Measurements from ENCODE around the gene PSAPL1. TPM values are rescaled to one million over a fixed set of nuclear protein-coding genes. Genes with fewer than 3 reads are reported as not detected.

Gene PSAPL1
- total and polyA plus RNA-seq, 2 of the 8 experiments (the other 6 are each of a cell fraction or from before 2014, with no cell fraction given): 0.03 TPM; not detected in 1

DNA sequence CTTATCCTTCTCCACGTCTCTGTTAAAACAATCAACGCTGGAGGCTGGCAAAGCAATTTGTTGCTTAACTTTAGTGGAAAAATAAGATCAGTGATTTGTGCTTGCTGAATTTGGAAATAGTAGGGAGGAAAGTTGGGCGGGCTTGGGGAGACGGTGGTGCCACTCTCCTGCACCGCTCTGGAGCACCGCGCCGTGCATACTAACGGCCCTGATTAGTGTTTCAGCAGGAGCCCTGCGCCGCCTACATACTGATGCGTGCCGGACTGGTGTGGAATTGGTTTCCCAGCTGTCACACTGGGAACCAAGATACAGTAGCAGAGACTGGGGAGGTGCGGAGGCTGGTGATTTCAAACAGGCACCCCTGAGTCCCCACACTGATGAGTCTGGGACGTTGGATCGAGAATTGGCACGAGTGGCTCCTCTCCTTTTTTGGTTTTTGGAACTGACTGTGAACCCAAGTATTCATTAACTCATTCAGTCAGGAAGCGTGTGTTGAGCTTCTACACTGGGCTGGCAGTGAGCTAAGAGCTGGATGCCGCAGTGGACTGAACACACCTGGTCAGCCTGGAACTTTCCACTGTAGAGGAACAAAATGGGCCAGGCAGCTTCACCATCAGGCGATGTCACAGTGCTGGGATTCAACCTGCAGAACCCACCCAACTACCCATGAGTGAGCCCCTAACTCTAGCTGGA is 29.0 kb upstream of the PSAPL1 start:
- 89% methylated on average over 20 of the region's 20 CpGs; no CpG with 5 or more reads in 1 of the 2 experiments for WGBS, 2 experiments (ENCODE audit: extremely low coverage in 1 of 2, insufficient coverage in 1 of 2, insufficient read length in 1 of 2, insufficient replicate concordance in 2 of 2, low coverage in 1 of 2, low lambda C conversion rate in 2 of 2, missing lambda C conversion rate in 1 of 2)
- no peak for FAIRE-seq

More for the DNA sequence above, 29.0 kb upstream of the PSAPL1 start:
- Histone ChIP-seq H2BK5ac (ENCODE audit: low read depth, low read length) (peak overlapping the region; percentile 16; the same call in 1 of the 2 replicates), H3K14ac (ENCODE audit: insufficient read length) (no peak overlapping the region), H3K4me1 (replicated peaks in 1 of 4; ENCODE audit: control insufficient read depth in 3 of 4, insufficient read depth in 4 of 4, low read length in 3 of 4) (peaks cover 0 to 14% (median 10%) of the 10 kb centered on the region in 4 experiments; a peak in 6 of 7 replicates), H3K23ac (ENCODE audit: insufficient read length) (no peak overlapping the region), H3K56ac (replicated peaks; ENCODE audit: insufficient read length, low read depth, low read length) (no peak overlapping the region), H4K20me1 (replicated peaks in 1 of 2; ENCODE audit: control insufficient read depth in 1 of 2, insufficient read depth in 2 of 2, low read length in 2 of 2) (no peaks in the 10 kb centered on the region), H3K79me2 (ENCODE audit: control insufficient read depth in 1 of 2, insufficient read depth in 2 of 2, low read length in 2 of 2) (no peaks in the 10 kb centered on the region), H2BK120ac (replicated peaks; ENCODE audit: low read depth, low read length) (no peak overlapping the region), H2AK5ac (ENCODE audit: low read depth, low read length) (no peak overlapping the region), H4K91ac (replicated peaks; ENCODE audit: insufficient read length, low read length) (no peak overlapping the region), H3K4me2 (ENCODE audit: insufficient read depth in 1 of 2, low read depth in 2 of 2, low read length in 2 of 2) (no peak overlapping the region; a peak in 1 of 4 replicates), H3K36me3 (ENCODE audit: control insufficient read depth in 2 of 4, insufficient read depth in 4 of 4, low read length in 3 of 4) (no peaks in the 10 kb centered on the region), H2BK15ac (ENCODE audit: low read length) (no peak overlapping the region; the same call in 1 of the 2 replicates), H2AFZ (ENCODE audit: low read length) (no peak overlapping the region), H3K4me3 (ENCODE audit: extremely low read depth in 1 of 4, insufficient read depth in 2 of 4, low read depth in 3 of 4, low read length in 4 of 4) (no peak overlapping the region), H3K23me2 (ENCODE audit: low read depth, low read length) (no peaks in the 10 kb centered on the region), H3K27me3 (replicated peaks in 1 of 4; ENCODE audit: control insufficient read depth in 3 of 4, extremely low read depth in 1 of 4, insufficient read depth in 3 of 4, low read length in 3 of 4) (no peaks in the 10 kb centered on the region), H2BK20ac (ENCODE audit: low read length) (no peak overlapping the region), H4K5ac (ENCODE audit: insufficient read length, low read depth, low read length) (no peak overlapping the region), H3K9me3 (ENCODE audit: insufficient read depth in 2 of 2, low read depth in 1 of 2, low read length in 1 of 2) (peaks cover 7% of the 10 kb centered on the region in 2 experiments; a peak in 3 of 4 replicates), H3K27ac (ENCODE audit: low read depth, low read length) (no peak overlapping the region), H3K9ac (replicated peaks in 1 of 4; ENCODE audit: extremely low read depth in 1 of 4, low read depth in 3 of 4, low read length in 3 of 4) (no peak overlapping the region), H3K4ac (replicated peaks; ENCODE audit: insufficient read length, low read depth, low read length) (no peak overlapping the region), H3K79me1 (ENCODE audit: low read depth, low read length) (no peaks in the 10 kb centered on the region), H2BK12ac (ENCODE audit: low read depth, low read length) (peak overlapping the region; percentile 60; the same call in 1 of the 2 replicates), H3K18ac (ENCODE audit: extremely low read depth, low read length) (no peak overlapping the region), H4K8ac (ENCODE audit: extremely low read depth, insufficient read depth, low read length) (no peak overlapping the region; the same call in 1 of the 2 replicates)
- POLR2A ChIA-PET (ENCODE audit: partially characterized antibody): interaction anchor here (1.3 kb wide), 1 partner anchor 14 kb away, joined by 3 read pairs; no protein-coding TSS in a partner anchor
- DNase-seq (ENCODE audit: low read depth in 1 of 2, low spot score in 2 of 2): no peak
- TF ChIP-seq CREB1 (IDR thresholded peaks at IDR 0.05): no peak
- CTCF ChIA-PET (ENCODE audit: partially characterized antibody): interaction anchor here (0.8 to 1.3 kb wide), 4 partner anchors 33 to 187 kb away, joined by 3 to 4 read pairs (median 3); no protein-coding TSS in a partner anchor

Data from H1 (cell line).